Epidermal melanocyte (primary cell): ENCODE results near the gene RIN1.

Source experiments
- DNase-seq: peaks from one replicate; pipeline ENCODE4 v3.0.0; 2011; ENCODE audit warnings: low spot score; ENCODE audit not compliant: insufficient read length

The RIN1 gene

DNA sequence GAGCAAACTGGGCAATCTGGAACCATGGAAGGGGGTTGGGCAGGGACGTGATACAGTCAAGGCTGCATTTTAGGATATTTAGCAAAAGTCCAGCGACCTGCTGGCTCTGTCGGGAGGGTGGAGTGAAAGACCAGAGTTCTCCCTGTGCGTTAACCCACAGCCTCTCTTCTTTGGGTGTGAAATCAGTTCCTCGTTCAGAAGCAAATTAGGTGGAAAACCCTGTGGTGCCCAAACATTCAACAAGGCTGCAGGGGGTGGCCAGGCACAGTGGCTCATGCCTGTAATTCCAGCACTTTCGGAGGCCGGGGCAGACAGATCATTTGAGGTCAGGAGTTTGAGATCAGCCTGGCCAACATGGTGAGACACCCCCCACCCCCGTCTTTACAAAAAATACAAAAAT lies 38.6 kb downstream of the RIN1 start:
- no peak for DNase-seq

DNA sequence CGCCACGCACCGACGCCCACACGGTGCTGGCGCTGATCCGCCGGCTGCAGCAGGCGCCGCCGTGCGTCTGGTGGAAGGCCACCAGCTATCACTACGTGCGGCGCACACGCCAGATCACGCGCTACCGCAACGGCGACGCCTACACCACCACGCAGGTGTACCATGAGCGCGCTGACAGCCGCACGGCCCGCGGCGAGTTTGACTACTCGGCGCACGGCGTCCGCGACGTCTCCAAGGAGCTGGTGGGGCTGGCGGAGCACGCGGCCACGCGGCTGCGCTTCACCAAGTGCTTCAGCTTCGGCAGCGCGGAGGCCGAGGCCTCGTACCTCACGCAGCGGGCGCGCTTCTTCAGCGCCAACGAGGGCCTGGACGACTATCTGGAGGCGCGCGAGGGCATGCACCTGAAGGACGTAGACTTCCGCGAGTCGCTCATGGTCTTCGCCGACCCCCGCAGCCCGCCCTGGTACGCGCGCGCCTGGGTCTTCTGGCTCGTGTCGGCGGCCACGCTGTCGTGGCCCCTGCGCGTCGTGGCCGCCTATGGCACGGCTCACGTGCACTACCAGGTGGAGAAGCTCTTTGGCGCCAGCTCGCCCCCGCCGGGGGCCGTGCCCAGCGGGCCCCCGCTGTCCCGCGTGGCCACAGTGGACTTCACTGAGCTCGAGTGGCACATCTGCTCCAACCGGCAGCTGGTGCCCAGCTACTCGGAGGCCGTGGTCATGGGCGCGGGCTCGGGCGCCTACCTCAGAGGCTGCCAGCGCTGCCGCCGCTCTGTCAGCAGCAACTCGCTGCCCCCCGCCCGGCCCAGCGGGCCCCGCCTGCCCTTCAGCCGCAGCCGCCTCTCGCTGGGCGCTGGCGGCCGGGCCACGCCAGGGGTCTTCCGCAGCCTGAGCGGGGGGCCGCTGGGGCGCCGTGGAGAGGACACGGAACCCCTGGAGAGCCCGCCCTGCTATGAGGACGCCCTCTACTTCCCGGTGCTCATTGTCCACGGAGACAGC lies 41.3 kb downstream of the RIN1 start:
- no peak for DNase-seq

DNA sequence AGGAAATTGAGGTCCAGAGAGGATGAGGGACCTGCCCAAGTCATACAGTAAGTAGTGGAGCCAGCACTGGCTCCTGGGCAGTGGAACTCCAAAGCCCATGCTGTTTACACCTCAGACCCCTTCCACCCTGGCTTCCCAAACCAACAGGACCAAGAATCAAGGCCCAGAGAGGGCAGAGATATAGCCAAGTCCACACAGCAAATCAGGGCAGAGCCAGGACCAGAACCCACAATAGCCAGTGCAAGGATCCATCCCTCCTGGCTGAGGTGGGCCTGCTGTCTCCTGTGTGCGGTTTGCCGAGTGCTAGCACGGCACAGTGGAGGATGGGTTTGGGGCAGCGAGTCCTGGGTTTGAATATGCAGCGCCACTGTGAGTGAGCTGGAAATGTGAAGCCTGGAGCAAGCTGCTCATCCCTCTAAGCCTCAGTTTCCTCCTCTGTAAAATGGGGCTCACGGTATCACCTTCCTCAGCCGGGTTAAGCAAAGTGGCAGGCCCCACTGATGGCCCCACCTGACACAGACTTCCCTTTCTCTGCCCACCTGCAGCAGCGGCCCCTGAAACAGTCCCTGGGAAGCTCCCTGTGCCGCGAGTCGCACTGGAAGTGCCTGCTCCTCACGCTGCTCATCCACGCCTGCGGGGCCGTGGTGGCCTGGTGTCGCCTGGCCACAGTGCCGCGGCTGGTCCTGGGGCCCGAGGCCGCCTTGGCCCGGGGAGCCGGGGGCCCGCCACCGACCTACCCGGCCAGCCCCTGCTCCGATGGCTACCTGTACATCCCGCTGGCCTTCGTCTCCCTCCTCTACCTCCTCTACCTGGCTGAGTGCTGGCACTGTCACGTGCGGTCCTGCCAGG lies 42.2 kb downstream of the RIN1 start:
- no peak for DNase-seq

DNA sequence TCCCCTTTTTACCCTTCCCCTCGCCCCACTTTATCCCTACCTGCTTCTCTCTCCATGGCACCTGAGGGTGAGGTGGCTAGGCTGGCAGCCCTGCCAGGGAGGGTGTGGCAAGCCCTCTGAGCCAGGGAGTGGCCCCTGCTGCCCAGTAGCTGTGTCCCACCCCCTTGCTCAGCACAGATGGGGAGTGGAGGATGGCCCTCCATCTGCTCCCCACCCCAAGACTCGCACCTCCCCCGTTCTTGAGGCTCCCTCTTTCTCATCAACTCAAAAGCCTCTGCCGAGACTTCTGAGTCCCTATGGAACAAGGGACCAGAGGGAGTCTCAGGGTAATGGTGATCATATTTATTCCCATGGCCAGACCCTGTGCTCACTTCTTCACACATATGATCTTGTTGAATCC lies 42.9 kb downstream of the RIN1 start:
- no peak for DNase-seq

DNA sequence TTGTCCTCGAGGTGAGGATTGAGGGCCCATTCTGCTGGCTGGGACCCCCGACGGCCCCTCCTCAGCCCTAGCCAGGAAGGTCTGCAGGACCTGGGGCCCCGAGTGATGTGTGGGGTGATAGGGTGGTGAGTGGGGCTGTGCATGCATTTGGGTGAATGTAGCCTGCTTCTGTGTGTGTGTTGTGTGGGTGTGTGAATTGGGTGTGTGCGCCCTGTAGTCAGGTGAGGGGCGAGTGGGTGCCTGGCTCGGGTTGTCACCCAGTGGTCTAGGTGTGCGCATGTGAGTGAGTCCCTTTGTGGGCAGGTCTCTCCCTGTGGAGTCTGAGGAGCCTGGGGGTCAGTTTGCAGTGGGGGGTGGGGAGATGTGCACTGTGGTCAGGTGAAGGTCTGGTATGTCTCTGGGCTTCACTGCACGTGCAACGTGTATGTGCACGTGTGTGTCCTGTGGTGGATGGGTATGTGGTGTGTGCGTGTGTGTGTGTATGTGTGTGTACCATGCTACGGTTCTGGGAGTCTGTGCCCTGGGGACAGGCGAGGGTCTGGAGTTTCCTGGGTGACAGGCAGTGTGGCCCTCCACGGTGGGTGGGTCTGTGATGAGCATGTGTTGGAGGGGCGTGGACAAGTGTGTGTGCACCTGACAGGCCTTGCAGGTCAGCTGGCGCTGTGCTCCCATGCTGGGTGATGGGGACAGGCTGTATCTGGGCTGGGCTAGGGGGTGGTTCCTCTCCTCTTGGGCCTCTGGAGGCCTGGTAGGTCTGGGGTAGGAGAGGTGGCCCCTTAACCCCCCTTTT lies 43.5 kb downstream of the RIN1 start:
- DNase-seq, result no peak

DNA sequence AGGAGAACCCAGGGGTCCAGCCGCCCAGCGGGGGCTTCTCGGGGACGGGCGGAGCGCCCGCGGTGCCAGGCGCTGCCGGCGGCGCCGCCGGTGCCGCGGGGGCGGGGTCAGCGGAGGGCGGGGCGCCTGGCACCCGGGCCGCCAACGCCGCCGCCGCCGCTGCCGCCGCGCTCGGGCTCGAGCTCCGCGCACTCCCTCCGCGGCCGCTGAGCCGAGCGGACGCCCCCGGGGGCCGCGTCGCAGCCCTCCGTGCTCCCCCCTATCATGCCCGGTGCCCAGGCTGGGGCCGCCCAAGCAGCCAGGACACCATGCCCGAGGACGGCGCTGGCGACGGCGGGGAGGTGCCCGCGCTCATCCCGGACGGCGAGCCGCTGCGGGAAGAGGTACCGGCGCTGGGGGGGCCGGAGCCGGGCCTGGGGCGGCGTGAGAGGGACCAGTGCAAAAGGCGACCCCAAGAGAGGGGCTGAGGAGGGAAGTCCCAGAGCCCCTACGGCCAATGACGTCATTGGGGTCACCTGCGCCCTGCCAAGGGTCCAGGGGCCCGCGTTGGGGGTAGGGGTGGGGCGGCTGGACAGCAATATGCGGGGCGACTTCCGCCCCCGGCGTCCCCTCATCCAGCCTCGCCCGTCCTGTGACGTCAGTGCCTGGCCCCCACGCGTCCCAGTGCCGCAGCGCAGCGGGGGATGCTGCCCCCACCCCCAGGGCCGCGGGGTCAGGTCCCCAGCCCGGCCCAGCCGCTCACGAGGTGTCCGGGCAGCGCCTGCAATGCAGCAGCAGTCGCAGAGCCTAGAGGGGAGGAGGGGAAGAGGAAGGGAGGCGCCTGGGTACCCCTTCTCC lies 44.3 kb downstream of the RIN1 start, which contains the start of gene TMEM151A:
TMEM151A (plus strand) TSS at position 189 of the 837 bp plus-strand sequence; CDS start at position 309, 120 bp downstream.
- no peak for DNase-seq

DNA sequence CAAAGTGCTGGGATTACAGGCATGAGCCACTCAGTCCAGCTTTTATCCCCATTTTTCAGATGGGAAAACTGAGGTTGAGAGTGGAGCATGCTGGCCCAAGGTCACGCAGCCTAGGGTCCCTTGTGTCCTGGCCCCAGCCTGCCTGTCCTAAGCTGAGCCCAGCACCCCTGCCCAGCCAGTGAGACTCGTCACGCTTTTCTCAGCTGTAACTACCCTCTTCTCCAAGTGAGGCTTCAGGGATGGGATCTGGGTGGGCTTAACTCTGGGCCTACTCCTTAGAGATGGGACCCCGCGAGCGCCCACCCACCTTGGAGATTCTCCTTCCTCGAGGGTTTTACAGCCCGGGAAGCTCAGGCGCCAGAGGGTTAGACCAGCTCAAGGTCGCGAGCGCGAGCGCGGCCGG lies 44.9 kb downstream of the RIN1 start:
- peak; percentile 12 for DNase-seq

DNA sequence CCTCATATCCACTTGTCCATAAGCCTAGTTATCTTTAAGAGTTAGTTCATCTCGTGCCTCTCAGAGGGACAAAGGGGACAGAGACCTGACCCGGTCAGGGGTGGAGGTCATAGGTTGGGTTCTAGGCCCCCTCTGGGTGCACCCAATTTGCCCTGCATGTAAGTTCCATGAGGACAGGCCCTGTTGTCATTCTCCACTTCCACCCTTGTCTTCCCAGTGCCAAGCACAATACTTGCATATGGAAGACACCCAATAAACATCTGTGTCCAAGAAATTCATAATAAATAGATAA lies 46.0 kb downstream of the RIN1 start:
- DNase-seq, result no peak

DNA sequence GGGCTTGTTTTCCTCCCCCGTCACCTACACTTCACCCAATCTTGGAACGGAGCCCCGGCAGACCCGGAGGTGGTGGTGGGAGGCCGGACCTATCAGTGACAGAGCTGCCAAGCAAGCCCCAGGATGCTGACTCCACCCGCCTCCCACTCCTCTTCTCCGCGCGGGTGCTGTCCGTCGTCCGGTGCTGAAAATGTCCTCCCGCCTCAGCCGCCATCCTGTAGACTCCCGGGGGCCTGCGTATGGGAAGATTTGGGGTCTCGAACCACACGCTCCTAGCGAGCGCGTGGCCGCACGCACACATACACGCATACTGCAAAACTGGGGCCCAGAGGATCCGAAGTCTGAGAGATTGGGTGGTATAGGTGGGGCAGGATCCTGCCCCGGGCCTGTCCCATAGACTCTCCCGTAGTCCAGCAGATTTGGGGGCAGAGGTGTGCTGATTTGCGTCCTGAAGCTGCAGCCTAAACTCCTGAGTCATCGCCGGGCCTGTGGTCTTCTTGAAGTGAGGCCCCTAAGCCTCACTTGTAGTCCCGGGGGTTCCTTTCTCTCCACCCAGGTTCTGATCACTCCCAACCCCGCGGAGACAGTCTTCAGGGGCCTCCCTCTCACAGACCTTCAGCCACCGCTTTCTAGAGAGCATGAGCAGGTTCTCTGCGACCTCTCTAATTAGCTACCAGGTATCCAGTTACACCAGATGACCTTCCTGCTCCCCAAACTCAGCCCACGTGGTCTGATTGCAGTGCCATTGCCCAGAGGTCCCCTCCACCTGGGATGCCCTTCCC lies 46.5 kb downstream of the RIN1 start:
- peak; percentile 86 for DNase-seq

DNA sequence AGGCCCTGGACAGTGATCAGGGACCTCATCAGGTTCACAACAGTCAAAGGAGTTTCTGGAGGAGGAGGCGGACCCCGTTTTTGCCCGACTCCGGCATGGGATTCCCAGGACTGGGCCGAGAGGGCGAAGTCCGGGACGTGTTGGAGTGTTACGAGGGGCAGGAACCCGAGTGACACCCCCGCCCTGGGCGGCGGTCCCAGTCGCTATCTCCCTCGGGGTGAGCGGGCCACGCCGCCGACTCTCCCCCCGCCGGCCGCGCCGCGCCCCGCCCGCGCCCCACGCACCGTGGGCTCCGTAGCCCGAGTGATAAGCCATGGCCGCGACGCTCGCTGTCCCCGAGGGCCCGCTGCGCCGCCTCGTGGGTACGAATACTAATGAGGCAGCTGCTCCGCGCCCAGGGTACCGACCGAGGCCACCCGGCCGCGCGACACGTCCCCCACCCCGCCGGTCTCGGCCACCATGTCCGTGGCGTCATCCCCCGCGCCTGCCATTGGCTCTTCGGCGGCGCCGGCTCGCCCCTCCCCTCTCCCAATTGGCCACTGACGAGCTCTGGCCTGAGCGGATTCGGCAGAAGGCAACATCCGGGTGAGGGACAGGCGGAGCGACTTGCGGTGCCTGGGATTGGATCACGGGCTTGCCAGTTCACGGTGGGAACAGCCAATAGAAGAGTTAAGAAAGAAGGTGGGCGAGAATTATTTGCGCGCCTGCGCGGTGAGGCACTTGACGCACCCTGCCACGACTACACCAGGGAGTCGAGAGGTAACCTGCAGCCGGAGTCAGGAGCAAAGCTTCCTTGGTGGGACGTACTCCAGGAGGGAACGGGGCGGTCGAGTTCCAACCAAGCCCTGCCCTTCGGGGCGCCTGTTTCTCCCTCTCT lies 47.3 kb downstream of the RIN1 start, which contains the start of gene YIF1A:
YIF1A (minus strand) TSS at position 473 of the 877 bp plus-strand sequence; CDS start at position 315, 158 bp downstream.
- DNase-seq, result peak; percentile 100

DNA sequence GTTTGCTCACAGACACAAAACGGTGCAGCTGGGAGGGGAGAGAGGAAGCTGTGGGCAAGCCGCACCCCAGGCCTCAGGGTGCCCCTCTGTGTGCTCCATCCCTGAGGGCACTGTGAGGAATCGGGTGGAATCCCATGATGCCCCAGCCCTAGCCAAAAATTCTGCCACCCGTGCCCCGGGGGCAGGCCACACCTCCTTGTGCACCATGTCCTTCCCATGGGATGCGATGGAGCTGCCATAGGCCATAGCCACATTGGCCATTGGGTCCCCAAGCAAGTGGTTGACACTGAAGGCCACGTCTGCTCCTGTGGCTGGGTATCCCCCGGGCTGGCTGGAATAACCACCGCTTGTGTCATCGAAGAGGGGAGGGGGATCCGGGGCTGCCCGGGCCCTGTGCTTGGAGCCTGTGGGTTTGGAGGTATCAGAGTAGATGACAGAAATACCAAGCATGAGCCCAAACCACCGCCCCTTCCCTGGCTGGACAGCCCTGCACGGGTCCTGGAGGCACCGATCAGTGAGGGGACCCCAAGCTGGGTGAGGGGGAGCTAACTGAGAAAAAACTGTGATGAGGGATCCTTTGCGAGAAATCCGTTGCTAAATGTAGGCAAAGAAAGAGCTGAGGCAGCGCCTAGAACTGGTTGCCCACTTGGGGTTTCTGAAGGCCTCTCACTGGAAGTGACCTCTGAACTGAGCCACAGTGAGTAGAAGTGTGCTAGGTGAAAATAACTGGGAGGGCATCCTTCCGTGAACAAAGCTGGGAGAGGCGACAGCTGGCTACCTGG lies 48.2 kb downstream of the RIN1 start:
- DNase-seq, result peak; percentile 18

DNA sequence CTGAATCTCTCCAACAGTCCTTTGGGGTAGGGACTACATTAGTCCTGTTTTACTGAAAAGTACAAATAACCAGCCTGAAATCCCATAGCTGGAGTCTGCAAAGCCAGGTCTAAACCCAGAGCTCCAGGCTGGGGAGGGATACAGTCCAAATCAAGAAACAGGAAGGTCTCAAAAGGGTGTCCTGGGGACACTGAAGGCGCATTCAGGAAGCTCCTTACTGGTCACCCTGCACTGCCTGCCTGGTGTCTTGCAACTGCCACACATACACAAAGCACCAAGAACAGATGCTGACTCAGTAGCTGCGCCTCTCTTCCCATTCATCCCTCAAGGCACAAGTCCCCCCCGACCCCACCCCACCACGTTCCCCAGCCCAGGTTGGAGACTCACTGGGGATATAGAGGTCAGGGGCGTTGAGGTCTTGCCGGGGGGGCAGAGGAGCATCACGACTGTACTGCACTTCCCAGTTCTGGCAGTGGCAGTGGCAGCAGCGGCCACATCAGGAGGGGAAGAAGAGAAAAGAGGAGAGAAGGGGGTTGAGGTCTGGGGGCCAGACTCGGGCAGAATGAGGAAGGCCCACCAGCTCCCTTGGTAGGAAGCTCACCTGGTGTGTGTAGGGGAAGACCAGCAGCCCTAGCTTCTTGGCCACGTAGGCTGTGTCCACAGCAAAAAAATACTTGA lies 48.9 kb downstream of the RIN1 start:
- DNase-seq, result no peak

DNA sequence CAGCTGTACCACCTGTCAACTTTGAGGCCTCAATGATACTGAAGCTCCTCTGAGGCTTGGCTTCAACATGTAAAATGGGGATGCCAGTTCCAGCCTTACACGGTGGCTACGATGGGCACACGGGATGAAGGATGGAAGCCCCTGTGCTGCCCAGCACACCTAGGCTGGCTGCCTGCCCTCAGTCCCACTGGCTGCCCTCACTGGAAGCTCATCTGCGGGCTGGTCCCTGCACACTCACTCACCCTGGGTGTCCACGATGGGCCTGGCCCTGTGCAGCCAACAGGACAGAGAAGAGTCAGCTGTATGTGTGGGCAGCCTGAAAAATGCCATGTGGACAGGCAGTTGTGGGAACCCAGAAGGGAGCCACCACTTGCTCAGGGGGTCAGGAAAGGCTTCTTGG lies 49.5 kb downstream of the RIN1 start:
- DNase-seq, result peak; percentile 13

DNA sequence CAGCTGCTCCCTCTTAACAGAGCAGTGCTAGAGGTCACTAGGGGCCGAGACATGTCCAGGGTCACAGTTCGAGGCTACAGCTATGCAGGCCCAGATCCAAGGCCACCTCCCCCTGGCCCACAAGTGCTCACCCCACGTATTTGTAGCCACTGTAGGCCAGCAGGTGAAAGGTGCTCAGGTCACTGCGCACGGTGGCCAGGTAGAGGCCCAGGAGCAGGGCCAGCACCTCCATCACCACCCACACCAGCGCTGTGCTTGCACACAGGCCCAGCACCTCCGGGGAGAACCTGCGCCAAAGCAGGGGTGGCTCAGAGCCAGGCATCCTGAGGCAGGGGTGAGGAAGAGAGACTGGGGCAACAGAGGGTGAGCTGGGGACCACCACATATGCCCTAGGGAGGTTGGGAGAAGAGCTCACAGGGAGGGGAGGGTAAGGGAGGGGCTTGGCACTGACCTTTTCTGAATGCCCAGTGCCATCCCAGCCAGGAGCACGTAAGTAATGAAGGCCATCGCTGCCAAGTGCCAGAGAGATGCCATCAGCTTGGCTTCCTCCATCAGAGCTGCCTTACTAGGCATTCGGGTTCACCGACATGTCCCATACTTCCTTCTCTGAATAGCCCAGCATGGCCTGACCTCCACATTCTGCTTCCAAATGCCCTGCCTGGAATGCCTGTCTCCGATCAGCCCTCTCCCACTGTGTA lies 50.8 kb downstream of the RIN1 start:
- DNase-seq, result peak; percentile 4

DNA sequence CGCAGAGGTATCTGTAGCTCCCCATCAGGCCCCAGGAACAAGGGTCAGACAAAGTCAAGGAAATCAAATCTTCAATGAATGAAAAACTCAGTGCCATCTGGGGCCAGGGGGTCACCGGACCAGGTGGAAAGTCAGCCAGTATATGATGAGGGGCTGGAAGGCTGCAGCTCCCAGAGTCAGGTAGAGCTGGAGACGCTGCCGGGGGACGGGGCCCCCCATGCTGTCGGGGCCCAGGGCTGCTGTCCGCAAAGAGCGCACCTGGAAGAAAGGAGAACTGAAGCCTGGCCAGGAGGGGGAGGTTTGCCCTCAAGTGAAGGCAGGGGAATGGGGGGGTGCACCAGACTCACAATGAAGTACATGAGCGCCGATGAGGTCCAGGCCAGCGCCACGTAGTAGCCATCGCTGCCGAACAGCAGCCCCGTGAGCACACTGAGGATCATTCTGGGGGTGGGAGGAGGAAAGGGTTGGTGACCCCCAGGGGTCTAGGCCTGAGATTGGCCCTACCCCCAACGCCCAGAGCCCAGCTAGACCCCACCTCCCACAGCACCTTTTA lies 51.6 kb downstream of the RIN1 start:
- DNase-seq, result no peak

DNA sequence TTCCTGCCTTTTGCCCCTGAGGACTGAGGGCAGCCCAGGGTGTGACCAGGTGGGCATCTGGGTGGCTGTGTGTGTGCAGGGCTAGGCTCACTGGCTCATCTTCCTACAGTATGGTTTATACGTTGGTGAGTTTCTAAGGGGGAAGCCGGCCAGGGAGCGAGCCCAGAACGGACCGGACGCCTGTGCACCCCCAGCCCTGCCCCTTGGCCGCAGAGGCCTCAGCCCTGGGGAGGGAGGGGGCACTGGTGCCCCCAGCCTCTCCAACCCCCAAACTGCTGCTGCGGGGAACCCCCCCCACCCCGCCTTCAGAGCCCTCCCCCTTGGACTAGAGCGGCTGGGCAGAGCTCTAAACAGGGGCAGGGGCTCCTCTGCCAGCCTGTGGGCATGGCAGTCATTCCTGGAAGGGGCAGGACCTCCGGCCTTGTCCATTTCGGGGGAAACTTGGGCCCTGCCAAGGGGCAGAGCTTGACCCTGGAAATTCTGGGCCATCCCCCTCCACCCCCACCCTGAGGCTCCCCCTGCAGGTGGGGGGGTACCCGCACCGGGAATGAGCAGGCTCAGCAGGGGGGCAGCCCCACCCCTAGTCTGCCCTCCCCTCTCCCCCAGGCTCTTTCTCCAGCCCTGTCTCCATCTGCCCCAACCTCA lies 52.7 kb downstream of the RIN1 start:
- no peak for DNase-seq
